Nephron progenitor cell (in vitro differentiated cells): ENCODE results near the gene SNX25.

Experiments
- DNase-seq: peaks from one replicate; pipeline ENCODE4 v3.0.0; 2021
- H3K27ac Mint-ChIP-seq: 2 replicates; pipeline ENCODE4 v1.8.0; 2021; ENCODE audit warnings: mild to moderate bottlenecking, moderate library complexity, mixed read lengths
- H3K27me3 Mint-ChIP-seq: 2 replicates; pipeline ENCODE4 v1.8.0; 2021; ENCODE audit warnings: mild to moderate bottlenecking, low read depth, mixed read lengths; ENCODE audit not compliant: poor library complexity
- H3K36me3 Mint-ChIP-seq: 2 replicates; pipeline ENCODE4 v1.8.0; 2021; ENCODE audit warnings: low read depth, mixed read lengths
- H3K4me1 Mint-ChIP-seq: 2 replicates; pipeline ENCODE4 v1.8.0; 2021; ENCODE audit warnings: mixed read lengths
- H3K4me3 Mint-ChIP-seq: 2 replicates; pipeline ENCODE4 v1.8.0; 2021; ENCODE audit warnings: mild to moderate bottlenecking, moderate library complexity, mixed read lengths
- H3K9me3 Mint-ChIP-seq: 2 replicates; pipeline ENCODE4 v1.8.0; 2021; ENCODE audit warnings: mild to moderate bottlenecking, moderate library complexity, mixed read lengths
- TF ChIP-seq, protein P1 (sequence below): fragments of 200-600 bp; sonication (generic); IDR thresholded peaks from 2 replicates; pipeline ENCODE4 v1.5.0; 2021; ENCODE audit warnings: antibody characterized with exemption

Gene SNX25

DNA sequence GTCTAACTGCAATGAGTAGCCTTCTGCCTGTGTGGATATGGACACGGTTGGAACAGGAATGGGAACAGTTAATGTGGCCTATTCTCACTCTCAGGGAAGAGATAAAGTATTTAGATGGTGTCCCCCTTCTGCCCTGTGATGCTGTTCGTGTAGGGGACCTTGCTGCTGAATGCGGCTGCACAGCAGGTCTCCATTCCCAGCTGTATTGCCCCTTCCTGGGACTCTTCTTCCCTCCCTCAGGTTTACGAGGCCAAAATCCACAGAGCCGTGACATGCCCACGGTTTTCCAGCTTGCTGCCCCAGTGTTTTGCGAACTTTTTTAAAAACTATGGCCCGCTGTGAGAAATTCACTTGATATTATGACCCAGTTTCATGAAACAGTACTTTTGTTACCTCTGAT lies 50.3 kb downstream of the SNX25 start:
- TF ChIP-seq, protein P1, sequence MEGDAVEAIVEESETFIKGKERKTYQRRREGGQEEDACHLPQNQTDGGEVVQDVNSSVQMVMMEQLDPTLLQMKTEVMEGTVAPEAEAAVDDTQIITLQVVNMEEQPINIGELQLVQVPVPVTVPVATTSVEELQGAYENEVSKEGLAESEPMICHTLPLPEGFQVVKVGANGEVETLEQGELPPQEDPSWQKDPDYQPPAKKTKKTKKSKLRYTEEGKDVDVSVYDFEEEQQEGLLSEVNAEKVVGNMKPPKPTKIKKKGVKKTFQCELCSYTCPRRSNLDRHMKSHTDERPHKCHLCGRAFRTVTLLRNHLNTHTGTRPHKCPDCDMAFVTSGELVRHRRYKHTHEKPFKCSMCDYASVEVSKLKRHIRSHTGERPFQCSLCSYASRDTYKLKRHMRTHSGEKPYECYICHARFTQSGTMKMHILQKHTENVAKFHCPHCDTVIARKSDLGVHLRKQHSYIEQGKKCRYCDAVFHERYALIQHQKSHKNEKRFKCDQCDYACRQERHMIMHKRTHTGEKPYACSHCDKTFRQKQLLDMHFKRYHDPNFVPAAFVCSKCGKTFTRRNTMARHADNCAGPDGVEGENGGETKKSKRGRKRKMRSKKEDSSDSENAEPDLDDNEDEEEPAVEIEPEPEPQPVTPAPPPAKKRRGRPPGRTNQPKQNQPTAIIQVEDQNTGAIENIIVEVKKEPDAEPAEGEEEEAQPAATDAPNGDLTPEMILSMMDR: no peak
- peaks cover 10% of the 10 kb centered on the region for H3K4me1 Mint-ChIP-seq
- no peak for DNase-seq
- H3K27me3 Mint-ChIP-seq: peaks cover 5% of the 10 kb centered on the region
- no peak overlapping the region for H3K4me3 Mint-ChIP-seq
- no peaks in the 10 kb centered on the region for H3K9me3 Mint-ChIP-seq
- H3K27ac Mint-ChIP-seq: no peak overlapping the region
- H3K36me3 Mint-ChIP-seq: no peaks in the 10 kb centered on the region

DNA sequence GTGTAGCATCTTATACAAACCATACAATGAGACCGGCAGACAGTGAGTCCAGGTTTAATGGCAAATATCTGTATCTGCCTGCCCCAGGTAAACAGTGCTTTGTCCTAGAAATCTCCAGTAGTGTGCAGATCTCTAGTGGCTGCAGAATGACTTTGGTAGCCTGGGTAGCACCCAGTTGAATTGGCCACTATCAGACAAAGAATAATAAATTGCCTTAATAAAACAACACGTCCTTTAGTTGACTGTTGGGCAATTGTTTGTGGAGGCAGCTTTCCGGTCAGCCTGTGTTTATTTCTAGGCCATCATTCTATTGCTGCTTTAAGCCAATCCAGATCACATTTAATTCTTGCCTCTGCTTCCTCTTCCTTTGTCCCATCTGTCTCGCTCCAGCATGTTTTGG lies 52.5 kb downstream of the SNX25 start:
- H3K4me1 Mint-ChIP-seq: peaks cover 23% of the 10 kb centered on the region

DNA sequence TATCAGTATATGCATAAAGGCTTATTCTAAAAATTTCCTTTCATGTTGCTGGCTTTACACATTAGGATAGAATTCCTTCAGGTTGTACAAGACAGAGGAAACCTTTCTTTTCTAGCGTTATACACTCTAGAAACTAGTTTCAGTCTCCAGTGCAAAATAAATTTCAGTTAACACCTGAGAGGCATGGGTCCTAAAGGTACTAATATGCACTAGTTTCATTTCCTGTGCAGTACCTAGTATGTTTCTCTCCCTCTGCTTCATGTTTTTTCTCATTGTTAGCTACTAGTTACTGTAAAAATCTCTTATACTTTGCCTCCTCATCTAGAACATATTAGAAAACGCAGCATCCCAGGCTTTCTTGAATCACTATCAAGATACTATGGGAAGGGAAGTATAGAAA lies 54.0 kb downstream of the SNX25 start:
- no peaks in the 10 kb centered on the region for H3K27me3 Mint-ChIP-seq
- no peaks in the 10 kb centered on the region for H3K9me3 Mint-ChIP-seq

More for the DNA sequence above, 52.5 kb downstream of the SNX25 start:
- TF ChIP-seq, protein P1: no peak
- Mint-ChIP-seq H3K27ac (no peak overlapping the region), H3K4me3 (no peak overlapping the region), H3K36me3 (no peaks in the 10 kb centered on the region), H3K9me3 (no peaks in the 10 kb centered on the region), H3K27me3 (peaks cover 3% of the 10 kb centered on the region)
- no peak for DNase-seq

DNA sequence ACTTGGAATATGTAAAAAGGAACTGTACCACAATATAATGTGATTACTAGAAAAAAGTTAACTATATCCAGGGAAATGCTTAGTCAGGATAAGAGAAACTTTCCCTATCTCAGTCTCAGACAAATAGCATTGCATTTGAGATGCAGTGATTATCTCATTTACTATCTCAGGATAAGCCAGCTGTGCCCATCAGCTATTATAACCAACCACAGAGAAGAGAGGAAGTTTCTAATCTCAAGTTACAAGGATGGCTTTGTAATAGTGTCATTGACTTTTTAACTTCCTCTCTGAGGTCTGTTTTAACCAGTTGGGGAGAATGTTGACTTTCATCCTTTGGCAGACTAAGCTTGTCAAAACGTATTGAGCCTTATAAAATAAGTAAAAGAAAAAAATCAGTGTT lies 56.5 kb downstream of the SNX25 start:
- peaks cover 25% of the 10 kb centered on the region for H3K4me1 Mint-ChIP-seq
- no peaks in the 10 kb centered on the region for H3K9me3 Mint-ChIP-seq
- H3K4me3 Mint-ChIP-seq: no peak overlapping the region
- H3K27me3 Mint-ChIP-seq: no peaks in the 10 kb centered on the region
- TF ChIP-seq, protein P1: no peak
- H3K27ac Mint-ChIP-seq: no peak overlapping the region
- DNase-seq: no peak
- H3K36me3 Mint-ChIP-seq: no peaks in the 10 kb centered on the region

More for the DNA sequence above, 54.0 kb downstream of the SNX25 start:
- DNase-seq: no peak
- TF ChIP-seq, protein P1: no peak
- Mint-ChIP-seq H3K27ac (no peak overlapping the region), H3K36me3 (no peaks in the 10 kb centered on the region), H3K4me1 (peaks cover 33% of the 10 kb centered on the region), H3K4me3 (no peak overlapping the region)

DNA sequence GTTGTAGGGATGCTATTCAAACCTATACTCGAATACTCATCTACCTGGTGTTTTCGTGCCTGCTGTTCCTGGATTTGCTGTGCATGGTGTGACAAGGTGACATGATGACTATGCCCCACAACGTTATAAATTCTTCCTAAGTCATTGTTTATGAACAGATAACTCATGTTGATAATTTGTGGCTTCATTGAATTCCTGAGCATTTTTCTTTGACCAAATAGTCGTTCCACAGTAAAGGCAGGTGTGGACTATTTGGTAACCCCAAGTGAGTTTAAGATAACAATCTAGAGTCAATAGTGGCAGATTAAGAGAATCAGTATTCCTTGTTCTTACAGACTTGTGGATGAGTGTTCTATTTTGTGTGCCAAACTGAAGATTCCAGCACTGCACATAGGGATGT lies 59.9 kb downstream of the SNX25 start:
- H3K9me3 Mint-ChIP-seq: no peaks in the 10 kb centered on the region
- no peak overlapping the region for H3K4me3 Mint-ChIP-seq
- DNase-seq: no peak
- TF ChIP-seq, protein P1: no peak
- H3K4me1 Mint-ChIP-seq: peaks cover 25% of the 10 kb centered on the region
- no peaks in the 10 kb centered on the region for H3K27me3 Mint-ChIP-seq
- H3K27ac Mint-ChIP-seq: no peak overlapping the region
- no peaks in the 10 kb centered on the region for H3K36me3 Mint-ChIP-seq

DNA sequence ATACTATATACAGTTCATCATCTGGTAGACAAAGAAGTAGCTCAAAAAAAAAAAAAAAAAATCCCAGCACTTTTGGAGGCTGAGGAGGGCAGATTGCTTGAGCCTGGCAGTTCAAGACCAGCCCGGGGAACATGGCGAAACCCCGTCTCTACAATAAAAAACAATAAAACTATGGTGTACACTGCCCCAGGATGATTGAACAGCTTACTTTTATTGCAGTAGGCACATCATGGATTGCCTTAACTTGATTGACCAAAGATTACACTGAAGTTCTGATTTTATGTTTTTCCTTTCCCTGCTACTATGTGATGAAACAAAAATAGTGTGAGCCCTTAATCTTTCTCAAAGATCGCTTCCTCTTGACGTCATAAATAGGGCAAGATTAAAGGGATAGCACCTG lies 60.6 kb downstream of the SNX25 start:
- H3K27me3 Mint-ChIP-seq: no peaks in the 10 kb centered on the region

More for the DNA sequence above, 60.6 kb downstream of the SNX25 start:
- Mint-ChIP-seq H3K4me1 (peaks cover 25% of the 10 kb centered on the region), H3K4me3 (no peak overlapping the region), H3K9me3 (no peaks in the 10 kb centered on the region), H3K36me3 (no peaks in the 10 kb centered on the region), H3K27ac (no peak overlapping the region)
- no peak for DNase-seq
- TF ChIP-seq, protein P1: no peak
